Measurements from ENCODE around the gene CRACR2A.

- TF ChIP-seq EZH2phosphoT487 (IDR thresholded peaks at IDR 0.05; ENCODE audit: low read length) (no peak), CTCF (IDR thresholded peaks at IDR 0.05; ENCODE audit: low read length) (no peak), EZH2 (optimal IDR thresholded peaks at IDR 0.05; ENCODE audit: low read depth, low read length) (no peak)
These were observed 177.9 kb downstream of the CRACR2A start for GRCh38 chr12:3574986-3575385.

Data from MM.1S (cell line).